ENCODE measurements around the gene ELN.

Gene ELN

GRCh38 chr7:74097937-74098614, 70.1 kb downstream of the ELN start:
- DNase-seq, result no peak

DNA sequence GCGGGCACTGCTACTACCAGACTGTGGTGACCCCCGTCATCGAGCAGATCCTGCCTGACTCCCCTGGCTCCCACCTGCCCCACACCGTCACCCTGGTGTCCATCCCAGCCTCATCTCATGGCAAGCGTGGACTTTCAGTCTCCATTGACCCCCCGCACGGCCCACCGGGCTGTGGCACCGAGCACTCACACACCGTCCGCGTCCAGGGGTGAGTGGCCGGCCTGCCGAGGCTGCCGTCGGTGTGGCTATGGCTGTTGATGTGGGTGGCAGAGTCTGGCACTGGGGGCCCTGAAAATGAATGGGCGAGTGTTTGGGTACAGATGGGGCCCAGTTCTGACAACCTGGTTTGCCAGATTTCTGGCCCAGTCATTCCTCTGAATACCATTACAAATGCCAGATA, 71.1 kb downstream of the ELN start:
- no peak for DNase-seq

DNA sequence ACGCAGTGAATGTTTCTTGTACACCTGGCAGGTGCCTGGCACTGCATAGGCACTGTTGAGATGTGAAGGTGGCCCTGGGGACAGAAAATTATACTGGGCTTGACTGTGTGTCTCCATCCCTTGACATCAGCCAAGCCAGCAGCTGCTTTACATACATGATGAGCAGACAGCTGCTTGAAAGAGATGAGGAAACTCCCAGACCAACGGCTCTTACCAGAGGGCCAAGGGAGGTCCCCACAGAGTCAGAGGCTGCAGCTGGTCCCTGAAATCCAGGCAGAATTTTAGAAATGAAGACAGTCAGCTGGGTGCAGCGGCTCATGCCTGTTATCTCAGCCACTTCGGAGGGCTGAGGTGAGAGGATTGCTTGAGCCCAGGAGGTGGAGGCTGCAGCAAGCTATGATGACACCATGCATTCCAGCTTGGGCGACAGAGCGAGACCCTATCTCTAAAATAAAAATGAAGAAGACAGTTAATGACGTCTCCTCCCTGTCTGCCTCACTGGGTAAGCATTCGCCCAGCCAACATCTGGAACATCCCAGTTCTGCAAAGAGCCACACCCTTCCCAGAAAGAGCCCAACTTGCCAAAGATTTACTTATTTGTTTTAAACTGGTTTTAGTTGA, 73.2 kb downstream of the ELN start:
- no peak for DNase-seq

DNA sequence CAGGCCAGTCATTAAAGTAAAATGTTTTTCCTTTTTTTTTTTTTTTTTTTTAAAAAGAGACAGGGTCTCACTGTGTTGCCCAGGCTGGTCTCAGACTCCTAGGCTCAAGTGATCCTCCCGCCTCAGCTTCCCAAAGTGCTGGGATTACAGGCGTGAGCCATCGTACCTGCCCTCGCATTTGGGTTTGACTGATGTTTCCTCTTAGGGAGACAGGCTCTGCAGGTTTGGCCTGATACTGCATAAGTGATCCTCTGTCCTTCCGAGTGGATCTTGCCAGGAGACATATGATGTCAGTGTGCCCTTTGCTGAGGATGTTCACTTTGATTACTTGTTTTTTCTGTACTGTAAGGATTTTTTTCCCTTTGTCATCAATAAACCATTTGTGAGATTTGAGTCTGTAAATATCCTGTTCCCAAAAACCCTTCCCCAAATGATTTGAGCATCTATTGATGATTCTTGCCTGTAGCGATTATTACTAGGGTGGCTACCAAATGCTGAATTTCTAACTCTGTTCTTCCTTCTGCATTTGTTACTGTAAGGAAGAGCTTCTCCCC, 75.3 kb downstream of the ELN start:
- DNase-seq, result no peak

DNA sequence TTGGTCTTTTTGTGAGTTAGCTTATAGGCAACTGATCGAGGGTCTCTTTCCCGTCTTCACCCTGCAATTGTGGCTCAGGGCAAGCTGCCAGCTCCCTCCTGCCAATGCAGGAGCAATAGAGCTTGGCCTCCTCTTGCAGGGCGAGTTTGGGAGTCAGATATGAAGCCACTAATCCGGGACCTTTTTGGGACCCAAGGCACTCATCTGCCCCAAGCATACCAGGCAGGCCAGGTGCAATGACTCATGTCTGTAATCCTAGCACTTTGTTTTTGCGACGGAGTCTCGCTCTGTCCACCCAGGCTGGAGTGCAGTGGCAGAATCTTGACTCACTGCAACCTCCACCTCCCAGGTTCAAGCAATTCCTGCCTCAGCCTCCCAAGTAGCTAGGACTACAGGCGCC, 76.7 kb downstream of the ELN start:
- no peak for DNase-seq

DNA sequence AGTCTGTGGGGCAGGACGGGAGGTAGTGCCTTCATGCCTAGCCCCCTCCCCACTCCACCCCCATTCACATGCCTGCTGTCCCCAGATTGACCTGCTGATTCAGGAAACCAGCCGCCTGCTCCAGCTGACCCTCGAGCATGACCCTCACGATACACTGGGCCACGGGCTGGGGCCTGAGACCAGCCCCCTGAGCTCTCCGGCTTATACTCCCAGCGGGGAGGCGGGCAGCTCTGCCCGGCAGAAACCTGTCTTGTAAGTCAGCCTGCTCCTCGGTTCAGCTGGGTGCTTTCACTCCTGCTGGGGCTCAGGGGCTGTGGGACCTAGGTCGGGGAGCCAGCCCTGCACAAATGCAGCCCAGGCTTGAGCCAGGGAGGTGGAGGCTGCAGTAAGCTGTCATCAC, 78.0 kb downstream of the ELN start:
- no peak for DNase-seq

- no peak for DNase-seq
These were observed 78.9 kb downstream of the ELN start for GRCh38 chr7:74106846-74107245.

DNA sequence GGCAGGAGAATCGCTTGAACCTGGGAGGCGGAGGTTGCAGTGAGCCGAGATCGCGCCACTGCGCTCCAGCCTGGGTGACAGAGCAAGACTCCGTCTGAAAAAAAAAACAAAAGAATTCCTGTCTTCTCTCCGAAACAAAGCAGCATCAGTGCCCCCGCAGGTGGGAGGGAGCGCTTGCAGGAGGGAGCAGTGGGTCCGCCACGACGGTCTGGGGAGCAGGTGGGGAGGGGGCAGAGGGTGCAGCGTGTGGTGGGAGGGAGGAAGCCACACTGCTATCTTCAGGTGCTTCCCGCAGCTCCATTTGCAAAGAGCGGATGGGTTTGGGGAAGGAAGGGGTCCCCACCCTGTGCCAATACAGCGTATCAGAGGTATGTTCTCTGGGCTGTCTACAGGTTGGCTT, 87.4 kb downstream of the ELN start:
- DNase-seq, result no peak

- DNase-seq, result no peak
These were observed 88.4 kb downstream of the ELN start for GRCh38 chr7:74116356-74116755.
